ELF-1 (cell line): Measurements from ENCODE around the gene TNFRSF18.

ENCODE experiments used
- DNase-seq: peaks from one replicate; pipeline ENCODE4 v3.0.0-alpha.2; 2016; ENCODE audit warnings: low read depth, low spot score

TNFRSF18 gene

DNA sequence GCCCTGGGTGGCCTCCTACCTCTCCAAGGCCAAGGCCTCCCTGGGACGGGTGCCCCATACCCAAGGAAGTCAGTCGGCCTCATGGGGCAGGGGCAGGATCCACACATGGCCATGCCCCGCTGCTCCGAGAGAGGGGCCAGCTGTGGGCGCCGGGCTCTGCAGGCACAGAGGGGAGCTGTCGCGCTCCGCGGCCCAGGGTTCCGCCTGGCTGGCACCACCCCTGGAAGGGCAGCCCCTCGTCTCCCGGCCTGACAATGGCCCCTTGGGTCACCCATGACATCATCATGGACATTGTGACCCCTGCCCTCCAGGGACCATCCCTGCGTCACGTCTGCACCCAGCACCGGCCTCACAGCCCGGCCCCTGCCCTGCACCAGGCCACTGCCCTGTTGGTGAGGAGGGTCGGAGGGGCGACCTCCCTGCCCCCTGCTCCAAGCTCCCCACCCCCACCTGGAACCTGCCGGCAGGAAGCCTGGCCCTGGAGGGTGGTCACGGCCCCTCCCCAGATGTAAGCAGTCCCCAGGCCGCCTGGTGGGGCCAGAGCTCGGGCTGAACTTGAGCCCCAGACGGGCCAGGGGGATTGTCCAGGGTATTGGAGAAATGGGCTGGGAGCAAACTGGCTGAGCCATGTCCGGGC, 26.9 kb downstream of the TNFRSF18 start:
- DNase-seq = no peak

DNA sequence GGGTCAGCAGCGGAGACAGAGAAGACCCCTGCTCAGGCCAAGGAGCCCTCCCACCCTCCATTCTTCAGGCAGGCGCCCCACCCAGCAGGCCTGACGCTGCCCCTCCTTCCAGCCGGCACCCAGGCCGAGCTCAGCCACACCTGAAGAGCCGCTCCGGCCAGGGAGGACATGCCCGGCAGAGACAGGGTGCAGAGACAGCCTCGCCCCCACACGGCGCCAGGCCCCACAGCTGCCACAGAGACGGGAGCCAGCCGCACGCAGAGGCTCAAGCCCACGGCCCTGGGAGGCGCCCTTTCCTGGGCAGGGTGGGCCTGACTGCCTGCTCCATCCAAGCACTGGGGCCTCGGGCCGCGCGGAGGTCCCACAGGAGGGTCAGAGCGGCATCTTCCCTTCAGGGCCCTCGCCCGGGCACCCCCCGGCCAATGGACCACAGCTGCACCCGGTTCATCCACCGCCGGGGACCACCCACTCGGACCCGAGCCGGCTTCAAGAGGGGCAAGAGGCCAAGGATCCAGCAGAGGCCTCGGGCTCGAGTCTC, 27.5 kb downstream of the TNFRSF18 start:
- no peak for DNase-seq

DNA sequence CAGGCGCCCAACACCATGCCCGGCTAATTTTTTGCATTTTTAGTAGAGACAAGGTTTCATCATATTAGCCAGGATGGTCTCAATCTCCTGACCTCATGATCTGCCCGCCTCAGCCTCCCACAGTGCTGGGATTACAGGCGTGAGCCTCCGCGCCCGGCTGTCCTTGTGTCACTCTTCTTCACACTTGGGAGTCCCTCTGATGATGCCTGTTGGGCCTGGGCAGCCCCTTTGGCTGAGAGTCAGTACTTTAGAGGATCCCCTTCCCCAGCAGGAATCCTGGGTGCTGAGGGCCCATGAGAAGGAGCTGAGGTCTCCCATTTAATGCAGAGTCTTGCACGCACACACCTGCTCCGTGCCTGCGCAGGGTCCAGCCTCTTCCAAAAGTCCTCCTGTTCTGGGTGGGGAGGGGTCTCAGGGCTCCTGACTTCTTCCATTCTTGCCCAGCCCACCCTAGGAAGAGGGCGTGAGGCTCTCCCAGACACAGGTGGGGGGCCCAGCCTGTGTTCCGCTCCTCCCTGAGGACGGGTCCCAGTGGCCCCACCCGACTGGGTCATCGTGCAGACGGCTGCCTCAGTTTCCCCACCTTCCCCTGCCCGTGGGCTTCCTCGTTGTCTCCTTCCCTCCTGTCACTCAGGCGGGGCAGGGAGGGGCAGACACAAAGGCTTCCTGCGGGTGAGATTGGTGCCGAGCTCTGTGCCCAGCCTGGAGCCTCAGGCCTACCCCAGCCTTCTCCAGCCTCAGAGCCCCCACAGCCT, 28.8 kb downstream of the TNFRSF18 start:
- DNase-seq = no peak

GRCh38 chr1:1176931-1177330, 29.5 kb downstream of the TNFRSF18 start:
- DNase-seq = no peak

DNA sequence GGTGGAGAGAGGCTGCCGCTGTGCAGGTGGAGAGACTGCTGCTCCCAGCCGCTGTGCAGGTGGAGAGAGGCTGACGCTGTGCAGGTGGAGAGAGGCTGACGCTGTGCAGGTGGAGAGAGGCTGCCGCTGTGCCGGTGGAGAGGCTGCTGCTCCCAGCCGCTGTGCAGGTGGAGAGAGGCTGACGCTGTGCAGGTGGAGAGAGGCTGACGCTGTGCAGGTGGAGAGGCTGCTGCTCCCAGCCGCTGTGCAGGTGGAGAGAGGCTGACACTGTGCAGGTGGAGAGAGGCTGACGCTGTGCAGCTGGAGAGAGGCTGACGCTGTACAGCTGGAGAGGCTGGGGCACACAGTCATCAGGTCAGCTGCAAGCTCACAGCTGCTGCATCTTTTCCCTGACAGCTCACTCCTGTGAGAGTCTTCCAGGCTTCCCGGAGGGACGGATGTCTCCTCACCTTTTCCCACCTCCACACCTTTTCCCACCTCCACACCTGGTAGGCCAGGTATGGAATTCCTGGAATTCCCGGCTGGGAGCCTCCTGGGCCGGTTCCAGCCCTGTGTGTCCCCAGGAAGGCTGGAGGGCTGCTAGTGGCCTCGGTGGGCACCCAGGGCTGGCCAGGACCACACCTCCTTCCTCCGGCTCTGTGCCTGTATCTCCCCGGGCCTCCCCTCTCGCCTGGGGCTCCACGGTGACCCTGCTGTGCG, 30.2 kb downstream of the TNFRSF18 start:
- DNase-seq = peak; percentile 64

- DNase-seq = no peak
These were observed 30.9 kb downstream of the TNFRSF18 start for GRCh38 chr1:1175221-1176062.

DNA sequence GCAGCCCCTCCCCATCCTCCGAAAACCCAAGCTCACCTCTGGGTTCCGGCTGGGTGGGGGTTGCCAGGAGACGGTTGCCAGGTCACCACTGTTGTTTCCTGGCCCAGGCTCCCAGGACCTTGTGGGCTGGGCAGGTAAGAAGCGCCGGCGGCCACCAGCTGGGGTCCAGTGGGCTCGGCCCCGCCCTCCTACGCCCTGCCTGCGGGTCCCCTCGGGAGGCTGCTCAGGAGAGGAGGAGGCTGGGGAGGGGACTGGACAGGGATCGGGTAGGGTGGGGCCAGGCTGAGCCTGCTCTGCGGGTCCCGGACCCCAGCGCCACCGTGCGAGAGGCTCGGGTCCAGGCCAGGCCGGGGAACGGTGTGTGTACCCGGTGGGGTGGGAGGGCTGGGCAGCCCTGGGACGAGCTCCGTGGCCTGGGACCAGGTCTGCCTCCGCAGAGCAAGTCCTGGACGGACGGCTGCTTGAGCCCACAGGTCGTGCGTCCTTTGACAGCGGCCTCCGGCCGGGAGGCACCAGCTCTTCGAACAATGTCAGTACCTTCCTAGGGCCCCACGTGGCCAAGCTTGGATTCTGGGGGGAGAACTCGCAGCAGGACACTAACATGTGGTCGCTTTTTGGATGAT, 32.5 kb downstream of the TNFRSF18 start, which contains the start of gene TTLL10:
TSS of gene TTLL10 (plus strand) at position 88 of the 623 bp plus-strand sequence. CDS start 5,336 bp downstream, outside the sequence.
- peak; percentile 83 for DNase-seq

GRCh38 chr1:1173061-1173792, 33.2 kb downstream of the TNFRSF18 start:
- no peak for DNase-seq

DNA sequence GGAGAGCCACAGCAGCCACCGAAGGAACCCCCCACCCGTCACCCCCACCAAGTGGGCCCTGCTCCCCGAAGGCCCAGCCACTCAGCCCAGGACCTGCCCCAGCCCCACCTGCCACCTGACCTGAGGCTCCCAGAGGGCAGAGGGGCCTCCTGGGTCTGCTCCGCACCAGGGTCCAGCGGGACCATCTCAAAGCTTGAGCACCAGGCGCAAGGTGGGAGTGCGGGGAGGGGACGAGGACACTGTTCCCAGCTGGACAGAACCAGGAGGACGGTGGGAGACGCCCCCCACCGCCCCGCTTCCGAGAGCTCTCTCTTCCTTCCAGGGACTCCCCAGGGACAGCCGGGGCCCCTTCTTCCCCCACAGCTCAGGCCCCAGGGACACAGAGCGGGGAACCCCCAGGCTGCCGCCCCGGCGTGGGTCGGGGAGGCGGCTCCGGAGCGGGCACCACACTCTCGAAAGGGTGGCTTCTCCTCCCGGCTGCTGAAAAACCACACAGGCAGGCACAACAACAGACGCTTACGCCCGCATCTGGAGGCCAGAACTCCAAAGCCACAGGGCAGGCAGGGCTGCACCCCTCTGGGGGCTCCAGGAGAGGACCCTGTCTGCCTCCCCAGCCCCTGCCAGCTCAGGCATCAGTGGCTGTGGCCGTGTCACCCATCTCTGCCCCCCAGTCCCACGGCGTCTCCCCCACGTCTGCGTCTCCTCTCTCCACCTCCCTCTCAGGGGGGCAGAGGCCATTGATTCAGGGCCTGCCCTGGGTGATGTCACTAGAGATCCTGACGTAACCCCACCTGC, 34.6 kb downstream of the TNFRSF18 start:
- DNase-seq = no peak

DNA sequence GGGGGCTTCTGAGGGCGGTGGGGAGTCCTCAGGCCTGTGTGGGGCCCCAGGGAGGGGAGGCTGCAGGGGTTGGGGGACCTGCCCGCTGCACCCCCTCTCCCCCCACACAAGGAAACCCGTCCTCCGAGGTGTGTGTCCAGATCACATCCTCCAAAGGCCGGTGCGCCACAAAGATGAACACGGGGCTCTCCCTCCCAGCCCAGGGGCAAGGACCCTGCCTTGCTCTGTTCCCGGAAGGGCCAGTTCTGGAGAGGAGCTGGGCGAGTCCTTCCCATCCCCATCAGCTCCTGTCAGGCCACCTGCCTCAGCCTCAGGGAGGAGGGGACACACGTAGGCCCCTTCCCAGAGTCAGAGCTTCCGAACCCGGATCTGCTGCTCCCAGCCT, 35.2 kb downstream of the TNFRSF18 start:
- DNase-seq = no peak

DNA sequence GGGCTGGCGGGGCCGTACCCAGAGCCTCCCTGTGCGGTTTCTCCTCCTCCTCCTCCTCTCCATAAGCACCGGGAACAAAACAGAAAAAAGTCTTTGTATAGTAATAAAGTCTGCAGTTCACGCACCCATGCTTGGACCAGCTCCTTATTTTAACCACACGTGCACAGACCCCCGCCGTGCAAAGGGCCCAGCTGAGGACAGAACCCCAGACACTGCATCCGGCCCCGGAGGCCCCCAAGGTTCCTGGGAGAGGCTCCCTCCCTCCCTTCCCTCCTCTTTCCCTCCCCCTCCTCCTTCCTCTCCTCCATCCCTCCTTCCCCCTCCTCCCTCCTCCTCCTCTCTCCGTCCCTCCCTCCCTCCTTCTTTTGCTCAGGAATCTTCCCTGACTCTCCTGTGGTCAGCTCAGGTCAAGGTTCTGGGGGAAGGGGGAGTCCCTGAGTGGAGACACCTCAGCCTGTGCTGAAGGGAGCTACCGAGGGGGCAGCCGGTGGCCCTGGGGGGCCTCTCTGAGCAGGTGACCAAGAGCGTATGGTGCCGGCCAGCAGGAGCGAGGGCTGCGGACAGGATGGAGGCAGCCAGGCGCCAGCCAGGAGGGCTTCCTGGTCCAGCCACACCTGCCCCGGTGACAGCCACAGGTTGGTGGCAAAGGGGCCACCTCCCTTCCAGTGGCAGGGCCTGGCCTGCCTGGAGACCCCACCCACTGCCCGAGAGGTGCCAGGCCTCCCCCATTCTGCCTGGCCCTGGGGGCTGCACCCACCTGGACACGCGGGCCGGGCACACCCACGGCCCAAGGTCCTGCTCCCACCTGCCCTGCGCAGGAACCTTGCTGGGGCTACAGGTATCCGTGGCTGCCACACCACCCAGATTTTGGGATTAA, 35.9 kb downstream of the TNFRSF18 start:
- no peak for DNase-seq

DNA sequence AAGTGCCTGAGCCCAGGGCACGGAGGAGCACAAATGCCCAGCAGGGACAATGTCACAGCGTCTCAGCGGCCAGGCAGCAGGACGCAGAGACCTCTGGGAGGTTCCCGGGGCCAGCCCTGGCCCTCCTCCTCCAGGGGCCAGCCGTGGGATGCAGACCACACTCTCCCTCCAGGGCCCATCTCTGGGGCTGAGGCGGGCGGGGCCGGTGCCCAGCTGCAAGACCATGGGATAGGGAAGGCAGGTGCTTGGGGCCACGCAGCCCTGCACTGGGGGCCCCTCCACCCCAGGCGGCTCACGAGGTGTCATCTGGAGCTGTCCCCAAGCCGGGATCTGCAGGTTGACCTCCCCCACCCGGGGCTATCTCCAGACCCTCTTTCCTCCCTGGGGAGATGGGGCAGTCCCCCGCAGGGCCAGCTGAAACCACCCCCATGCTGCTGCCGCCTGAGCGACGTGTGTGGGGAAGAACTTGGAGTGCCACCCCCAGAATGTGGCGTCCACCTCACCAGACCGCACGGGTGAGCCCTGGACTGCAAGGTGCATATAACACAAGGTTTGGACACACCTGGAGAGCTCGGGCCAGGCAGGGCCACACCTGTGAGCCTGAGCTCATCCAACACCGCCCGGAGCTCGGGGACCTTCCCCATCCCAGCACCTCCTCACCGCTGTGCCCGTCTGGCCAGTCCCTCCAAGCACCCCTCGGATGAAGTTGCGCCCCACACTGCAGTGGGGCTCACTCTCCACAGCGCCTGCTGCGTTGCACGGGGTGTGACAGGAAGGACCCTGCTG, 36.8 kb downstream of the TNFRSF18 start:
- no peak for DNase-seq

GRCh38 chr1:1168451-1169411, 37.7 kb downstream of the TNFRSF18 start:
- no peak for DNase-seq

DNA sequence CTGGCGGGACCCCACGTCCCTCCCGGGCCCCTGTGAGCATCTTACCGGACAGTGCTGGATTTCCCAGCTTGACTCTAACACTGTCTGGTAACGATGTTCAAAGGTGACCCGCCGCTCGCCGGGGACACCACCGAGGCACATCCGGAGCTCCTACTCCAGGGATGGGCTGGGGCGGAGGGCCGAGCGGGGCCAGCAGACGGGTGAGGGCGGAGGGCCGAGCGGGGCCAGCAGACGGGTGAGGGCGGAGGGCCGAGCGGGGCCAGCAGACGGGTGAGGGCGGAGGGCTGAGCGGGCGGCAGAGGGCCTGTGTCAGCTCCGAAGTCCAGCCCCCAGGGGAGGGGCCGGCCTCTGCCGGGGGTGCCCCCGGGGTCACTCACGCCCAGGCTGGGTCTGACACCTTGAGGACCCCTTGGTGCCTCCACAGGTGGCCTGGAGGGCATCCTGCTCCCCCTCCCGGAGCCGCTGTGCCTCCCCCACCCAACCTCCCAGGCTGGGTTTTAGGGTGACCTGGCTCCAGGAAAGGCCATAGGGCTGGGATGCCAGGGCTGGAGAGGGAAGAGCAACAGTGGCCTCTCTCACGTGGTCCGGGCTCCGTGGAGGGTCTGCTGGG, 38.4 kb downstream of the TNFRSF18 start:
- no peak for DNase-seq

GRCh38 chr1:1167398-1167821, 39.0 kb downstream of the TNFRSF18 start:
- DNase-seq = no peak
